GM13977 (cell line): ENCODE data around the gene SORCS1.

Experiments
- DNase-seq: peaks from one replicate; pipeline ENCODE4 v3.0.0; 2012; ENCODE audit warnings: low spot score
- CTCF ChIP-seq: IDR thresholded peaks from 2 replicates; pipeline ENCODE4 v1.5.1; 2012; ENCODE audit warnings: mild to moderate bottlenecking, control low read depth; ENCODE audit not compliant: insufficient read depth; ENCODE audit errors: extremely low read depth, missing control alignments
- in situ Hi-C: fragments of 300-500 bp; cut with MboI; formaldehyde crosslinking; loops from one replicate; pipeline ENCODE4 v1.12.0; 2022; ENCODE audit warnings: low sequenced_read_pairs, low pct_unique_long_range_greater_than_20kb, mixed read lengths, inconsistent platforms; ENCODE audit not compliant: unreplicated experiment

The SORCS1 gene

GRCh38 chr10:106655636-106656035, 508.9 kb downstream of the SORCS1 start:
- DNase-seq: no peak
- in situ Hi-C loops: no loop called here
- no peak for TF ChIP-seq CTCF

- TF ChIP-seq CTCF: no peak
- in situ Hi-C loops: no loop called here
- no peak for DNase-seq
Observed at GRCh38 chr10:106655165-106655564, 509.3 kb downstream of the SORCS1 start.

- TF ChIP-seq CTCF: no peak
- DNase-seq: no peak
- in situ Hi-C loops: no loop called here
Observed at GRCh38 chr10:106652279-106652678, 512.2 kb downstream of the SORCS1 start.

GRCh38 chr10:106648534-106649481, 515.7 kb downstream of the SORCS1 start:
- in situ Hi-C loops: no loop called here

GRCh38 chr10:106643473-106643872, 521.0 kb downstream of the SORCS1 start:
- in situ Hi-C loops: no loop called here
- DNase-seq: no peak
- TF ChIP-seq CTCF: no peak

More at GRCh38 chr10:106648534-106649481, 515.7 kb downstream of the SORCS1 start:
- DNase-seq: no peak
- no peak for TF ChIP-seq CTCF

- in situ Hi-C loops: no loop called here
- TF ChIP-seq CTCF: no peak
- no peak for DNase-seq
Observed at GRCh38 chr10:106637873-106638272, 526.6 kb downstream of the SORCS1 start.
